NCI-H526 (cell line): Measurements from ENCODE around the gene VPS13D.

Source experiments
- DNase-seq, 2 experiments: peaks; one replicate each; lab custom pipeline; 2025; lab: John Stamatoyannopoulos, UW

Gene VPS13D

DNA sequence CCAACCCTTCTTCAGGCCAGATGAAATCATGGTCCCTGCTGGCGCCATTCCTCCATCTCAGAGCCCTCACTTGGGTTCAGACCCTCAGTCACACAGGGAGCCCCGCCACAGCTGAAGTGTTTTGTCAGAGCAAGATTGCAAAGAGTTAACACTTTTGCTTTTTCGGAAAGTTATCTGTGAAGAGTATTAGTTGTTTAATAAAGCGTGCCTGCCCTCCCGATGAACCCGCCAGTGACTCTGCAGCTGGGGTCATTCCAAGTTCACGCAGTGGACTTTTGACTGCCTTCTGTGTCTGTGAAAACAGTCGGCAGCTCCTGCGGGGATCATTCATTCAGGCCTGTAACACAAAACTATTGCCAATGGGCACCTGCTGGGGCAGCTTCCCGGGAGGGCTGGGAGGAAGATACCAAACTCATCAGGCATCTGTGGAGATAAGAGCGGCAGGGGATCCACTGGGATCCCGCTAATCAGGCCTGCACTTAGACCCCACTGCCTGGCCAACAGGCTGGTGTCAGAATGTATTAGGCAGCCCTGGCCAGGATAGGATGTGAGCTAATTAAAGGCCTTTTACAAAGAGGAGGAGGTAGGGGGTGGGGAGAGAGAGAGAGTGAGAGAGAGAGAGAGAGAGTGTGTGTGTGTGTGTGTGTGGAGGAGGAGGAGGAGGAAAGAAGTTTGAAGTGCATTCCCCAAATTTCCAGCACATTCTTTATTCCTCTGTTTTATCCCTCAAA, 203.7 kb downstream of the VPS13D start:
- no peak for DNase-seq

DNA sequence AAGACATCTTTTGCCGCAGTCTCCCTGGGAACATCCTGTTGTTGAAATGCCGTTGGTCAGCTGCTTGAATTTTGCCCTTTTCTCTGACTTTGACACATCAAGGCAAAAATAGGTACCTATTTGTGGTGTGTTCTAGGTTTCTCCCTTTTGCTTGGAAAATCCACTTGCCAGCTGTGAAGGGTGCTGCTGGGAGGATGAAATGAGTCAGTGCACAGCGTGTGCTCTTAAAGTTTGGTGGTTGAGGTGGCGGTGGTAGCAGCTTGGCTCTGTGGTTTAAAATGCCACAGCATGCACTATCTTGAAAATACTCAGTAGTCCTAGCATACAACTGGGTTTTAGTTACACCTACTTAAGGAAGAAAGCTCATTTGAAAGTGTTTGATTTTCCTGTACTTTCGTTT, 204.3 kb downstream of the VPS13D start:
- no peak for DNase-seq

DNA sequence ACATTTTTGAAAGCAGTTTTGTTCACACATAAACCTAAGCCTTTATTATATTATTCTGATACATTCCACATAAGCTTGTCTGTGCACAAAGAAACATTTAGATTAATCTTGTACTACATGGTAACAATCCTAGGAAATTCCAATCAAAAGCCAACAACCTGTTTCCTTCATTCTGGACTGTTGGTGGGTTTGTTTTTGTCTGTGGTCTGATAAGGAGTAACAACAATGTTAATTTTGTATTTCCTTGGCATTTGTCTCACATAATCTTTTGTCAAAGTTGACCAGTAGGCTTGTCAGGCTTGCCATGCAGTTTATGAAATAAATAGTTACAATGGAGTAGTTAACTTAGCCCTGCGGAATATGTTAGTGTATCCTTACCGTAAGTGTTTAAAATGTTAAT, 204.9 kb downstream of the VPS13D start:
- DNase-seq, result no peak

DNA sequence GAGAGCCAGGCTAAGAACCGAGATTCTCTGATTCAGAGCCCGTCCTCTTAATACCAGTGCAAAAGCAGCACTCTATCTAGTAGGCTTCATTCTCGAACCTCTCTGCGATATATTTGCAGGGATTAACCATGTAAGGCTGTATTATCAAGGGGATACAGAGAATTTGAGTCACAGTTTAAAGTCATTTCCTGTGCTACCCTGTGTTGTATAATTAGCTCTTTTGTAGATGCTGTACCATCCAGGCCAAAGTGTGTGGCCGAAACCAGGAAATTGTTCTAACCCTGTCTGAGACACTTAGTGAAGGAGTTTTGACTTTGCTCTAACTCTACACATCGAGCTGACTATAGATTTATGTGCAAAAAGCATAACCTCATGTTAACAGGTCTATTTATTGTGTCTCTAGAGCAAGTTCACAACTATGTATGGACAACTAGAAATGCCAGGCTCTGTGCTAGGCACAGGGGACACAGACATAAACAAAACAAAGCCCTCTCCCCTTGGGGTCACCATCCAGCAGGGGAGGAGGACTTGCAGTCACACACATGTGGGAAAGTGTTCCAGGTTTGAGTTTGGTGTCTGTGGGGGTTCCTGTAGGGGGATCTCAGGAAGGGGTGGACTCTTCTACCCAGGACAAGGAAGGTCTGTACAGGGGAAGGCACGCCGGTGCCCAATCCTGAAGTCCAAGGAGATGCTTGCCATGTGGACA, 206.0 kb downstream of the VPS13D start:
- no peak for DNase-seq

DNA sequence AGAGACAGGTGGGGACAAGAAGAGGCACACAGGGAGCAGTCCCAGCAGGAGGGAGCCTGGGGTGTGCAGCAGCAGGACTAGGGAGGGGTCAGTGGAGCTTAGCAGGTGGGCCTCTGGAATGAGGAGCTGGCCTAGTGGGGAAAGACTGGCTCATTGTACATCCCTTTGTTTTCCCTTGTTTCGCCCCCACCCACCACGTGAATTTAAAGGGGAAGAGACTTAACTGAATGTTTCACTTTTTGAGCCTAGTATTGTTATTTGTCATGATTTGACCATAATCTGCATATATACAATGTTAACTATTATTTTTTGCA, 206.5 kb downstream of the VPS13D start:
- no peak for DNase-seq

DNA sequence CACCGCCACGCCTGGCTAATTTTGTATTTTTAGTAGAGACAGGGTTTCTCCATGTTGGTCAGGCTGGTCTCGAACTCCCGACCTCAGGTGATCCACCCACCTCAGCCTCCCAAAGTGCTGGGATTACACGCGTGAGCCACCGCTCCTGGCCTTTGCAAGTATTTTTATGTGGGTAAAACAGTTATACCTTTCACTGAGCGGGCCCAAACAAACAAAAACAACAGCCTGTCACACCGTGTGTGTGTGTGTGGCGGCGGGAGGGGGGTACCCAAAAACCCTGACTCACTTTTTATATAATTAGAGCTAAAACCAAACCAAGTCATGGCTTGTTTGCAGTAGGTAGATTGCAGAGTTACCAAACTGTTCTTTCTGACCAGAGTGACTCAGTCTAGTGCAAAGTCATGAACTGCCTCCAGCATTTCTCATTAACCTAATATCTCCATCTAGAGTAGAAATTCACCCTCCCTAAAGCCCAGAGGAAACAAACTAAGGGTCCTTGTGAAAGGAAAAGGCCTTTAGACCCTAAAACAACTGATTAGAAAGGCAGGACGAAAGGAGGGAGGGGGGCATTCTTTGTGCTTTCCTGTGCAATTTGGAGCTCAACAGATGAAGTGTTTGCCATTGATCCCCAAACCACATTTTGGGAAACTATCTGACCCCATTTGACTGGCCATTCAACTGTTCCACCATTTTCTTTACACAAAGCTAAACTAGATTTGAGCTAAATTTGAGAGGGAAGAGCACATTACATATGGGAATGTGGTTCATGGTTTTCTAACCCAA, 207.2 kb downstream of the VPS13D start:
- no peak for DNase-seq

DNA sequence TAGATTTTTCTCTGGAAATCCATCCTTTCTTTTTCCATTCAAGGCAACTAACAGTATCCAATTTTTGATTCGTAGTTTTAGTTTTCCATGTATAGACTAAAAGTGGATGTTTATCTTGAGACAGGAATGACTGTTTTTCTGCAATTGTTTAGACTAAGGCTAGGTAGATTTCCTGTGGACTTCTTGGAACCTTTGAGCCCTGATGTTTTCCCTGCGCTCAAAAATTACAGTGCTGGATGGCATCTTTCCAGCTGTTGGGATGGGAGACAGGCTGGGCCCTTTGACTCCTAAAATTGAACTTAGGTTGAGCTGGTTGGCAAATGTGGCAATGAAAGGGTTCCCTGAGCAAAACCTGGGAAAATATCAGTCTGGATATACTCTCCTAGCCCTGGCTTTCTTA, 207.8 kb downstream of the VPS13D start:
- DNase-seq, result no peak

DNA sequence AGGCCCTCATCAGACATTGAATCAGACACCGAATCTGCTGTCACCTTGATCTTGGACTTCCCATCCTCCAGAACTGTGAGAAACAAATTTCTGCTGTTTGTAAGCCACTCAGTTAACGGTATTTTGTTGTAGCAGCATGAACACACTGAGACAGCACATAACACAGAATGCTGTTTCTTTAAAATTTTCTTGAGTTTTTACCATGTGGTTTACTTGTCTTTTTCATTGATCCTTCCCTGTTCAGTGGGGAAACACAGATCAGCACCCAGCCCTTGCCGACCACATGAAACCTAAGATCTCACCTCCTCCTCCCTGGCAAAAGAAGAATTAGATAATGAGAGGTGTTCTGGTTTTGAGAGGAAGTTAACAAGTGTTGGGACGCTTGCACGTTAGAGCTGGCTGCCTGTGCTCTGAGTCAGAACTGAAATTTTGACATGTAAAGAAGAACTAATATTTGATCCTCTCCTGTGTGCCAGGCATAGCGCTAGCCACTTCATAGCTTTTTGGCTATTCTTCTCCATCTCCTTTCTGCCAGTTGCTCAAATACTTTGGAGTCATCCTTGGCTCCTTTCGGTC, 208.6 kb downstream of the VPS13D start:
- no peak for DNase-seq

DNA sequence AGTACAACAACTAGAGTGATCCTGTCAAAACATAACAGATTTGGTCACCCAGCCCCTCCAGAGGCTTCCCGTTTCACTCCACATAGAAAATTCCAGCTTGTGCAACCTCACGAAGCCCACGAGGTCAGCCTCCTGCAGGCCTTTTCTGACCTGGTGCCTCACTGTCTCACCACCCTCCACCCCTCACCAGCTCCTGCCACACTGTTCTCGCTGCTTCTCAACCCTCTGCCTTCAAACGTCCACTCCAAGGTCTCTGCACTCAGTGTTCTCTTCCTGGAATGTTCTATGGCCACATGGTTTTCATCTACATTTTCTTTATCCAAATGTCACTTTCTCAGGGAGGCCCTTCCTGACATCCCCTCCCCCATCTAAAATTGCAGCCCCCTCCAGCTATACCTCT, 209.2 kb downstream of the VPS13D start:
- DNase-seq, result no peak

DNA sequence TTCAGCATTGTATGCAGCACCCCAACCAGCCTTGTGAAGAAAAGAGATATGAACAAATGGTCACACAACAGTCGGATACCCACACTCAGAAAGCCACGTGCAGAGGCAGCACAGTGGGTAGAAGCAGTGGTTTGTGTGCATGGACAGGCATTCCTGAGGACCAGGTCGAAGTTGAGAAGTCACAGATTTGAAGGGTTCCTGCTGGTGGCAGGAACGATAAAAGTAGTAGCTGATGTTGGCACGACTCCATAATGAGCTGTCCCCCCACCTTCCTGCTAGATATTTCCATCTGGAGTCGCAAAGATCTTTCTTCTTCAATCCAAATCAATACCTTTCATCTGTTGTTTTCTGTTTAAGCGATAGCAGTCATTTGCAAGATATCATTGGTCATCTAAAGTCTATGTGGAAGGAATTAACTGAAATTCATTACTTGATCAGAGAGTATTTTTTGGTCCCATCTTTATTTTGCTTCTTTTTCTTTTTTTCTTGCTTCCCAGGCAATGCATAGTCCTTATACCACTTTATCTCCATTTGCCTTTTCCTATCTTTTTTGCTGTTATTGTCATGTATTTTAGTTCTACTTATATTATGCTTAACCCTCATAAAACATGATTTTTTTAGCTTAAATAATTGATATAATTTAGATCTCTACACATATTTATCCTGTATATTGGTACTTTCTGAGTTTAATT, 211.7 kb downstream of the VPS13D start:
- no peak for DNase-seq

DNA sequence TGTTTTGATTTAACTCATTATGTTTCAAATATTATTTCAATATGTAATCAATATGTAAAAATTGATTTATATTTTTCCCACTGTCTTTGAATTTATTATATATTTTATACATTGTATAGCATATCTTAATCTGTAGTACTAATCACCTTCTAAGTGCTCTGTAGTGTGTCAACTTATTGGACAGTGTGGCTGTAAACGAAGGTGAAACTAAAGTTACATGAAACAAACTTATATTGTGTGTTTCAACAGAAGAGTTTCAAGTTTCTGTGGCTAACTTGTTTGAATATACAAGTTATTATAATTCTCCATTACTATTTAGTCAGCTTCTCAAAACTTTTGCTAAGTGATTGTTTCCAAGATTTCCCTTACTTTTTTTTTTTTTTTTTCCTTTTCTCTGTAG, 212.4 kb downstream of the VPS13D start:
- DNase-seq, result no peak

DNA sequence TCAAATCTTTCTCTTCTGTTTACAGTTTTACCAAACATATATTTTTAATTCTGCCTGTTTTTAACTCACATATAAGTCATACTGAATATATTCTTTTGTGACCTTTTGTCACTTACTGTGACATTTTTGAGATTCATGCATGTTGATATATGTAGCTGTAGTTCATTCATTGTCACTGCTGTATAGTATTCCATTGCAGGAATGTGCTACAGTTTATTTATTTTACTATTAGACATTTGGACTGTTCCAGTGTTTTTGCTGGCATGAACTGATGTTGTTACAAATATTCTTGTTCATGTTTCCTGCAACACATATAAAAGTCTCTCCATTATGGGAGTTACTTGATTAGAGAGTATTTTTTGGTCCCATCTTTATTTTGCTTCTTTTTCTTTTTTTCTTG, 213.3 kb downstream of the VPS13D start:
- no peak for DNase-seq

DNA sequence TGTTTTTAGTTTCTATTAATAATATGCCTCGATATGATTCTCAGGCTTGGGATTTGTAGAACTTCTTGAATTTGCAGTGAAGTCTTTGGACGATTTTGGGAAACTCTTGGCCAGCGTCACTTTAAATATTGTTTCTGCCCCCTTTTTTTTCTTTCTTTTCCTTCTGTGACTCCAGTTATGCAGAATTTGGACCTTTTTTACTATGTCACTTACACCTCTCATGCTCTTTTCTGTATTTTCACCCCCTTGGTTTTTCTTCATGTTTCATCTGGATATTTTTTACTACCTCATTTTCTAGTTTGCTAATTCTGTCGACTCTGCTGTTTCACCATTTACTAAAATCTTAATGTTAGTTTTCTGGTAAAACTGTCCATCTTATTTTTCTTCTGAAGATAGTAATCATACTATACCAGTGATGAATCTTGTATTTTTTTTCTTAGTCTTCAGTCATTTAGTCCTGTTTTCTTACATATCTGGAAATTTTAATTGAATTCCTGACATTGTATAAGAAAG, 214.6 kb downstream of the VPS13D start:
- DNase-seq, result no peak

DNA sequence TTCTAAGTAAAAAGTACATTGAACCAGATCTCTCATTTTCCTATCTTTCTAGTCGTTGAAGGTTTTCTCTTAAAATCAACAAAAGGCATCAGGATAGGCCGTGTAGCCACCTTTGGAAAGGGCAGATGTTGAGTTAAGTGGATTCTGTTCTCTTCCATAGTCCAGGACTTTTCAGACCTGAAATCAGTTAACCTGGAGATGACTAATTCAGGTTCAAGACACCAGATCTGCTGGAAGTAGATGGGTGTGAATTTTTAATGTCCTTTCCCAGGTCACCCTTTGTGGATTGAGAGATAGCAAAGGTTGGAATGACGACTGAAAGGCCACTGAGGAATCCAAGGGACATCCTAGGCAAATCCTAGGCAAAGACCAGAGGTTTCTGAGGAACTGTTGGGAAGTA, 215.4 kb downstream of the VPS13D start:
- no peak for DNase-seq

DNA sequence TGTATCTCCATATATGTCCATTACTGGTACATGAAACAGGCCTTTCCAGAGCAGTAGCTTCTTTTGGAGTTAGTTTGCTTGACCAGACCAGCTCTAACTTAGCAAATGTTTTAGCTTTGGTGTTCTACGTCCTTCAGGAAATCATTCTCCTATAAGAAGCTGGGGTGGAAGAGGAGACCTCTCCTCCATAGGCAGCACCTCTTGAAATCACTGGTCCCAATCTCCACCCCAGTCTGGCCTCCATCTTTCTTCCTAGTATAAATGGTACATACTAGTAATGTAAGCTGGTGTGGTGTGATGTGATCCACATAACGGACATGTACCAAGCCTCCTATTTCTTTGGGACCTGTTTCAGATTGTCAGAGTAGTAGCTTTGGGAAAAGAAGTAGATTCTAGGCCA, 216.8 kb downstream of the VPS13D start:
- no peak for DNase-seq

DNA sequence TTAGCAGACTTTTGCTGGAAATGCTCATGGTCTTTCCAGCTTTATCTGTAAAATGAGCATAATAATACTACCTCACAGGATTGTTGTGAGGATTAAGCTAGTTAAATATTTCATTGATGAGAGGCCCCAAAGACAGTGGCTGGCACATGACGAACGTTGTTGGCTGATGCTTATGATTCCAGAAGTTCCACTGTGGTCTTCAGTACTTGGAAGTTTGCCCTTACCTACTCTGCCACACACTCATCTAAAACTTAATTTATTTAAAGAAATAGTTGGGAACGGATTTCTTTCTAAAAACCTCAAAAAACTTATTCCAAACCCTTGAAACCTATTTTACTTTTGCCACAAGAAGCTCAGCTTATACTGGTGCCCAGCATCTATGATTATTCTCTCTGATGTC, 217.5 kb downstream of the VPS13D start:
- no peak for DNase-seq

DNA sequence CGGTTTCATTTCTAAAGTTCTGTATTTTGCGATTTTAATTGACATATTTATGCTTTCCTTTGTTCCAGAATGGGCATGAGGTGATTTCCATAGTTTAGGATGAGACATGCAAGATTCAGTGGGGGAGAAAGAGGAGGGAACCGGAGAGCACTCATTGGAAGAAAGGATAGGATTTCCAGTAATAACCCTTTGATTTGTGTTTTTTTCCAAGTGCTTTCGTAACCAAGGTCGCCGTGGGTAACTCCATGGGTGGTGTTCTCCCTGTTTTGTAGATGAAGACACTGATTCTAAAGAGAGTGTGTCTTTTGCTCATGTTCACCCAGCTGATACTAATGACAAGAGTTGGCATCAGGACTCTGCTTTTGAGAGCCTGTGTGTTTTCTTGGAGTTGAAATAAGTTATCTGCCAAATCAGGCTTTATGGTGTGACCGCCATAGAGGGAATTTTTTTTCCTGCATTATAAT, 218.1 kb downstream of the VPS13D start:
- peak; percentile 57 to 66 for DNase-seq

DNA sequence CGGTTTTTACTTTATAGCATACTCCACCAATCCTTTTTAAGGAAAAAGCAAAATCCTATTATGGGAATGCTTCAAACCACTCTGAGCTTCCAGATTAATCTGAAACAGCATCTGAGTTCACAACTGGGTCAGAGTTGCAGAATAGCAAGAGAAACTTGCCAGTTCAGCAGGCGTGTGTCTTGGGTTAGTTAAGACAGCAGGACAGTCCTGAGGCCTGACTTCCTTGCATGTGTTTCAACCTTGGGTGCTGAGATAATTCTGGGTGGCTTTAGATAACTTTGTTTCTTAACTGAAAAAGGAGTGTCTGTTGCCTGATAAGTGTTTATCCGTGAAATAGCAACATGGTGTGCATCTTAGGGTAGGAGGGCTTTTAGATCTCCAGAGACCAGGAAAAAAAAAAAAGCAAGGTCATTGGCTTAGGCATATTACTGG, 218.9 kb downstream of the VPS13D start:
- peak in 1 of 2 experiments; percentile 40 for DNase-seq

DNA sequence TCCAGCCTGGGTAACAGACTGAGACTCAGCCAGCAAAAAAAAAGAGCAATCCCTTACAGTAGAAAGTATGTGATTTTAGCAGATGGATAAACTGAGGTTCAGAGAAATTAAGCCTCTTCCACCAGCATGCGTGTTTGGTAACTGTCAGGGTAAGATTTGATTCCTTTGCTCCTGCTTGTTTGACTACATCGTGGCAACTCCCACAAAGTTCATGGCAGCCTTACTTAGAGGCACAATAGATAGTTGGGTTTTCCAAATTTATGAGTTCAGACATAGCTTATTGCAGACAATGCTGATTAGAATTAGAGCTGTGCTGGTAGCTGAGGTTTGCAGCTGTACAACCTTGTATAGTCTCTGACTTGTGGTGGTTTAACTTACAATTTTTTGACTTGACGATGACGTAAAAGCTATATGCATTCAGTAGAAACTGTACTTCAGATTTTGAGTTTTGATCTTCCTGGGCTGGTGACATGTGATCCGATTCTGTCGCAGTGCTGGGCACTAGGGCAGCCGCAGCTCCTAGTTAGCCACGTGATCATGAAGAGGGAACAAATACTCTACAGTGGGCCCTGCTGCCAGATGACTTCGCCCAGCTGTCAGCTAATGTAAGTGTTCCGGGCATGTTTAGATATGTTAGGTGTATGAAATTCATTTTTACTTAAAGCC, 220.4 kb downstream of the VPS13D start:
- DNase-seq, result no peak

DNA sequence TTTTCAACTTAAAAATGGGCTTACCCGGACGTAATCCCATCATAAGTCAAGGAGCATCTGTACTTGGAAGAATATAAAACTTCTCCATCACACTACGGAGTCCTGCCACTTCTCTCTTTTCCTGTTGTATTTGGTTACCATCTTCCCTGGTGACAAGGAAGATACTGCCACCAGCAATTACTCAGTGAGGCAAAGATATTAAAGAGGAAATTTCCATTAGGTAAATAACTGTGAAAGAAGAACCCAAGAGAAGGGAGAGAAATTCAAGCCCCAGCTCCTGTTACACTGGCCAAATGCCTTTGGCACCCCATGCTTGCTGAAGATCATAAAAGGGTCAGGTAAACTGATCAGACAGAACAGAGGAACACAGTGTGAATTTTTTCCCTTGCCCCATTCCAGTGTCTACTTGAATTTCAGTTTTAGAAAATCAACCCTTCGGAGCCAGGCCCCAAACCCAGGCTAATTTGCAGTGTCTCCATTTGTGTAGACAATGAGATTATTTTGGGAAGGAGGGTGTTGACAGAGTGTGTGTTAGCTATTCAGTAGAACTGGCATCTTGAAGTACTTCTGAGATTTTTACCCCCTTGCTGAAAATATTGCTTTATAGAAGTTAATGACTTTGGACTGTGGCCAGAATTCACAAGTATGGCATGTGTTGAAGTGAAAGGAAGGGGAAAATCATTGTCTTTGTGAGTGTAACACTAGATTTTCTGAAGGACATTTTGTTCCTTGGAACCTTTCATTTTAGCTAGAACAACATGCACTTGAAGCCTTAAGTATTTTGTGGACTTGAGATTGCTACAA, 221.1 kb downstream of the VPS13D start:
- DNase-seq, result no peak

DNA sequence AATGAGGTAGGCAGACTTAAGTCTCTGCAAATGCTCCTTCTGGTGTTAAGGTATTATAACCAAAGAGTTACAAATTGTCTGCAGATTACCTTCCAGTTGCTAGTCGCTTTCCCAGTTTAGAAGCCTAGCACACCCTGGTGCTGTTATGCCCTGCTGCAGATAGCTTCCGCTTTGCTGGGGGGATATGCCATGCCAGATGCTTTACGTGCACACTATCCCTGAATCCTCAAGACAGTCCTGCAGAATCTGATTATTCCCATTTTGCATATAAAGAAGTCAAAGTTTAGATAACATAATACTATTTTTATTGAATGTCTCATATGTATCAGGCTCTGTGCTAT, 221.7 kb downstream of the VPS13D start:
- no peak for DNase-seq
